Activated B cell treated with CpG ODN at 0.5 μM for 24 hours (primary cell): Measurements from ENCODE around the gene APMAP. TPM values are rescaled to one million over a fixed set of nuclear protein-coding genes. Genes with fewer than 3 reads are reported as not detected.

ENCODE experiments used
- ATAC-seq: fragments of 200-7000 bp; cut with Tn5 transposase; one replicate; pipeline ENCODE4 v1.10.0; 2021; ENCODE audit warnings: low read depth, mild to moderate bottlenecking, moderate library complexity
- CTCF ChIA-PET: fragments of 350-600 bp; sonication (Branson Sonifier 250); formaldehyde crosslinking; loops from one replicate; lab custom pipeline; 2021; ENCODE audit warnings: antibody characterized with exemption; lab: Charles Lee
- POLR2A ChIA-PET: fragments of 350-600 bp; sonication (Branson Sonifier 250); formaldehyde crosslinking; loops from one replicate; lab custom pipeline; 2021; ENCODE audit warnings: antibody characterized with exemption; lab: Charles Lee
- DNase-seq: peaks from one replicate; pipeline ENCODE4 v3.0.0; 2022
- H3K27ac Mint-ChIP-seq: one replicate; pipeline ENCODE4 v1.8.0; 2020; ENCODE audit warnings: mixed read lengths
- H3K27me3 Mint-ChIP-seq: one replicate; pipeline ENCODE4 v1.8.0; 2021; ENCODE audit warnings: mixed read lengths
- H3K36me3 Mint-ChIP-seq: one replicate; pipeline ENCODE4 v1.8.0; 2021; ENCODE audit warnings: low read depth, mixed read lengths
- H3K4me1 Mint-ChIP-seq: one replicate; pipeline ENCODE4 v1.8.0; 2021; ENCODE audit warnings: mixed read lengths
- H3K4me3 Mint-ChIP-seq: one replicate; pipeline ENCODE4 v1.8.0; 2020; ENCODE audit warnings: mild to moderate bottlenecking, mixed read lengths
- H3K9me3 Mint-ChIP-seq: one replicate; pipeline ENCODE4 v1.8.0; 2020; ENCODE audit warnings: mixed read lengths
- CTCF ChIP-seq: fragments of 200-600 bp; IDR thresholded peaks from one replicate; pipeline ENCODE4 v1.8.0; 2022; ENCODE audit warnings: antibody characterized with exemption, mild to moderate bottlenecking
- intact Hi-C: fragments of 100-400 bp; cut with micrococcal nuclease; formaldehyde crosslinking; loops from one replicate; pipeline ENCODE4 v1.15.1; 2024
- total RNA-seq: library from RNA; stranded (reverse); gene quantifications from 2 replicates; pipeline ENCODE4 v1.2.3, GENCODE V29; 2022

Gene APMAP
- total RNA-seq, 1 donor from 2014 or later, result 22.3 TPM

GRCh38 chr20:25024171-25024570, 31.6 kb upstream of the APMAP start:
- ATAC-seq, result no peak
- Mint-ChIP-seq H3K4me3 (no peak overlapping the region), H3K9me3 (no peaks in the 10 kb centered on the region), H3K4me1 (peaks cover 20% of the 10 kb centered on the region), H3K36me3 (peaks cover 77% of the 10 kb centered on the region), H3K27me3 (no peaks in the 10 kb centered on the region), H3K27ac (peak overlapping the region; percentile 12)
- POLR2A ChIA-PET, result interaction anchor here (1.0 kb wide), 1 partner anchor 12 kb away, joined by 3 read pairs; no protein-coding TSS in a partner anchor
- CTCF ChIA-PET, result no interaction called here
- peak; percentile 12 for DNase-seq
- no peak for TF ChIP-seq CTCF
- intact Hi-C loops, result no loop called here

GRCh38 chr20:25023356-25023755, 30.8 kb upstream of the APMAP start:
- DNase-seq (no peak), ATAC-seq (no peak)
- ChIA-PET CTCF (no interaction called here), POLR2A (interaction anchor here (1.0 kb wide), 1 partner anchor 13 kb away, joined by 3 read pairs; no protein-coding TSS in a partner anchor)
- Mint-ChIP-seq H3K4me1 (peaks cover 18% of the 10 kb centered on the region), H3K27me3 (no peaks in the 10 kb centered on the region), H3K36me3 (peaks cover 79% of the 10 kb centered on the region), H3K27ac (peak overlapping the region; percentile 4), H3K4me3 (no peak overlapping the region), H3K9me3 (no peaks in the 10 kb centered on the region)
- intact Hi-C loops, result no loop called here
- no peak for TF ChIP-seq CTCF

- Mint-ChIP-seq H3K9me3 (no peaks in the 10 kb centered on the region), H3K27ac (no peak overlapping the region), H3K36me3 (peaks cover 82% of the 10 kb centered on the region), H3K27me3 (no peaks in the 10 kb centered on the region), H3K4me3 (no peak overlapping the region), H3K4me1 (peaks cover 18% of the 10 kb centered on the region)
- POLR2A ChIA-PET, result no interaction called here
- intact Hi-C loops, result no loop called here
- DNase-seq (peak; percentile 9), ATAC-seq (no peak)
- no peak for TF ChIP-seq CTCF
- CTCF ChIA-PET, result no interaction called here
These were observed 30.1 kb upstream of the APMAP start for GRCh38 chr20:25022680-25023079.

GRCh38 chr20:25021336-25021735, 28.8 kb upstream of the APMAP start:
- CTCF ChIA-PET, result no interaction called here

GRCh38 chr20:25020901-25021301, 28.4 kb upstream of the APMAP start:
- POLR2A ChIA-PET, result no interaction called here
- no peak for ATAC-seq
- H3K36me3 Mint-ChIP-seq, result peaks cover 86% of the 10 kb centered on the region

More at GRCh38 chr20:25021336-25021735, 28.8 kb upstream of the APMAP start:
- Mint-ChIP-seq H3K4me3 (no peak overlapping the region), H3K36me3 (peaks cover 84% of the 10 kb centered on the region), H3K9me3 (no peaks in the 10 kb centered on the region), H3K27ac (no peak overlapping the region), H3K4me1 (peaks cover 9% of the 10 kb centered on the region), H3K27me3 (no peaks in the 10 kb centered on the region)
- TF ChIP-seq CTCF, result no peak
- ATAC-seq, result no peak
- DNase-seq, result peak; percentile 12
- intact Hi-C loops, result no loop called here
- POLR2A ChIA-PET, result no interaction called here

More at GRCh38 chr20:25020901-25021301, 28.4 kb upstream of the APMAP start:
- CTCF ChIA-PET, result no interaction called here
- no peak for TF ChIP-seq CTCF
- no peak for DNase-seq
- Mint-ChIP-seq H3K27me3 (no peaks in the 10 kb centered on the region), H3K9me3 (no peaks in the 10 kb centered on the region), H3K4me3 (no peak overlapping the region), H3K27ac (no peak overlapping the region), H3K4me1 (peaks cover 11% of the 10 kb centered on the region)
- intact Hi-C loops, result no loop called here
